ENCODE measurements around the gene SLC17A1.

Gene SLC17A1, protein sequence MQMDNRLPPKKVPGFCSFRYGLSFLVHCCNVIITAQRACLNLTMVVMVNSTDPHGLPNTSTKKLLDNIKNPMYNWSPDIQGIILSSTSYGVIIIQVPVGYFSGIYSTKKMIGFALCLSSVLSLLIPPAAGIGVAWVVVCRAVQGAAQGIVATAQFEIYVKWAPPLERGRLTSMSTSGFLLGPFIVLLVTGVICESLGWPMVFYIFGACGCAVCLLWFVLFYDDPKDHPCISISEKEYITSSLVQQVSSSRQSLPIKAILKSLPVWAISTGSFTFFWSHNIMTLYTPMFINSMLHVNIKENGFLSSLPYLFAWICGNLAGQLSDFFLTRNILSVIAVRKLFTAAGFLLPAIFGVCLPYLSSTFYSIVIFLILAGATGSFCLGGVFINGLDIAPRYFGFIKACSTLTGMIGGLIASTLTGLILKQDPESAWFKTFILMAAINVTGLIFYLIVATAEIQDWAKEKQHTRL

DNA sequence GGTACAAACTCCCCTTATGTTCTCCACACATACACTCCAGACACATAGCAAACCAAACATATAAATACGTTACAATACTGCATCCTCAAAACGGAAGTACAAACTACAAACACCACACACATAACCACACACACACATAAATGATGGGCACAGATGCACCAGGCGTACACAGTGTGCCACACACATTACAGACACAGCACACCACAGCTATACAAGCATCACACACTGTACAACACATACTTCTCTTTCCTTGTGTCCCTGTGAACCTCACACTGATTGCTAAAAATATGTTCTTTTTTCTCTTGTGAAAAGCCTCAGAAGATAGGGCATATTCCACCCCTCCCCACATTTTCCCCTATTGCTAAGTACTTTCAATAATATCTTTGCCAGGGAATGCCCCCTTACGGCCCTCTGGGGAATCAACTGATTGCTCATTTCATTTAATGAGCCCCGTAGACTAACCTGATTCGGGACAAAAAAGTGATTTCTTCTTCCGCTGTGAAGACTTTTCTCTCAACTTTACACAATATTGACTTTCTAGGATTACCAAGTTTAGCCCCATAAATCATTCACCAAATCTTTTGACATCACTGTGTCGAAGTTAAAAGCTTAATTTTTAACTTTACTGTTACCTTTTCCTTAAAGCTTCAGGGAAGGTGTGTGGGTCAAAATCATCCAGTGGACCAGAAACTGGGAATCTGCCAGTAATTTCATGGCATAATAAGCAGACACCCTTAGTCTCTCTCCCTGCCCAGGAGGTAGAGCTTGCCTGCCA lies at the start of gene SLC17A1:
TSS of gene SLC17A1 (minus strand) at position 521 of the 775 bp plus-strand sequence. CDS start 1,495 bp downstream, outside the sequence.
- H3K27ac ChIP-seq, result no peak within 1 kb of the TSS
- TF ChIP-seq, protein P1, sequence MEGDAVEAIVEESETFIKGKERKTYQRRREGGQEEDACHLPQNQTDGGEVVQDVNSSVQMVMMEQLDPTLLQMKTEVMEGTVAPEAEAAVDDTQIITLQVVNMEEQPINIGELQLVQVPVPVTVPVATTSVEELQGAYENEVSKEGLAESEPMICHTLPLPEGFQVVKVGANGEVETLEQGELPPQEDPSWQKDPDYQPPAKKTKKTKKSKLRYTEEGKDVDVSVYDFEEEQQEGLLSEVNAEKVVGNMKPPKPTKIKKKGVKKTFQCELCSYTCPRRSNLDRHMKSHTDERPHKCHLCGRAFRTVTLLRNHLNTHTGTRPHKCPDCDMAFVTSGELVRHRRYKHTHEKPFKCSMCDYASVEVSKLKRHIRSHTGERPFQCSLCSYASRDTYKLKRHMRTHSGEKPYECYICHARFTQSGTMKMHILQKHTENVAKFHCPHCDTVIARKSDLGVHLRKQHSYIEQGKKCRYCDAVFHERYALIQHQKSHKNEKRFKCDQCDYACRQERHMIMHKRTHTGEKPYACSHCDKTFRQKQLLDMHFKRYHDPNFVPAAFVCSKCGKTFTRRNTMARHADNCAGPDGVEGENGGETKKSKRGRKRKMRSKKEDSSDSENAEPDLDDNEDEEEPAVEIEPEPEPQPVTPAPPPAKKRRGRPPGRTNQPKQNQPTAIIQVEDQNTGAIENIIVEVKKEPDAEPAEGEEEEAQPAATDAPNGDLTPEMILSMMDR (conservative IDR thresholded peaks at IDR 0.05), result no peak

DNA sequence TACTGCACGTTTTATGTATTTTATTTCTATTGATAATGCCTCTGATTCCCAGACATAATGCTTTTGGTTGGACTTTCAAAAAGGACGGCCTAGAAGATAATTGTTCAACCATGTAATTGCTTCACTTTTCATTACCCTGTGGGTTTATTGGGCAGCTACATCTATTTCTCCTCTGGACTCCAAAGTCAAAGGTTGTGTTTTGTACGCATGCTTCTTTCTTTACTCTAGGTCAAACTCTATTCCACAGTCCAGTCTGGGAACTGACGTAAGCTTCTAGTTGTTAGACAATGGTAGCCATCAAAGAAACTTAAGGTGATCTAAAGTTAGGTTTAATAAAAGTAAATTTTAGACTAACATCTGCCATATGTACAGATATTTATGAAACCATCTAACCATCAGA lies 48.7 kb upstream of the SLC17A1 start:
- H3K27ac ChIP-seq, result no peak overlapping the region
- TF ChIP-seq, protein P1 (conservative IDR thresholded peaks at IDR 0.05), result no peak

DNA sequence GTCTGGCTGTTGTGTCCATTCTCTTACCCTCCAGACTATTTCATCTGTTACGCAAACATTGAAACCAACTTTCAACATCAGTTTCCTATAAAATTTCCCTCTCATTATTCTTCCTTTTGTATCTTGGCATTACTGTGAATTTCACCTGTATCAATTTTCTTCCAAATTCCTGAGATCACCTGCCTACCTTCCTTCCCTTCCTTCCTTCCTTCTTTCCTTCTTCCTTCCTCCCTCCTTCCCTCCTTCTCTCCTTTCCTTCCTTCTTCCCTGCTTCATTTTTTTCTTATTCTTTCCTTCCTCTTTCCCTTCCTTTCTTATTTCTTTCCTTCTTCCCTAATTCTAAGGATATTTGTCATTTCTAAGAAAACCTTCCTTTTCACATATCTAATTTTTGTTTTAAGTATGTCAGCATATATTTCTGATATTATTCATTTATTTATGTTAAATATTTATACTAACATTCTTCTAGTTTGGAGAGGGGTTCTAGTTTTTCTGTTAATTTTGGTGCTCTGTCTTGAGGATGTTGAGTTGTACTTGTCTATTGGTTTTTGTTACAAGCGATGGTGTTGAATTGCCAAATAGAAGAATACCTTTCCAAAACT lies 47.0 kb upstream of the SLC17A1 start:
- no peak overlapping the region for H3K27ac ChIP-seq
- TF ChIP-seq, protein P1 (conservative IDR thresholded peaks at IDR 0.05), result no peak

DNA sequence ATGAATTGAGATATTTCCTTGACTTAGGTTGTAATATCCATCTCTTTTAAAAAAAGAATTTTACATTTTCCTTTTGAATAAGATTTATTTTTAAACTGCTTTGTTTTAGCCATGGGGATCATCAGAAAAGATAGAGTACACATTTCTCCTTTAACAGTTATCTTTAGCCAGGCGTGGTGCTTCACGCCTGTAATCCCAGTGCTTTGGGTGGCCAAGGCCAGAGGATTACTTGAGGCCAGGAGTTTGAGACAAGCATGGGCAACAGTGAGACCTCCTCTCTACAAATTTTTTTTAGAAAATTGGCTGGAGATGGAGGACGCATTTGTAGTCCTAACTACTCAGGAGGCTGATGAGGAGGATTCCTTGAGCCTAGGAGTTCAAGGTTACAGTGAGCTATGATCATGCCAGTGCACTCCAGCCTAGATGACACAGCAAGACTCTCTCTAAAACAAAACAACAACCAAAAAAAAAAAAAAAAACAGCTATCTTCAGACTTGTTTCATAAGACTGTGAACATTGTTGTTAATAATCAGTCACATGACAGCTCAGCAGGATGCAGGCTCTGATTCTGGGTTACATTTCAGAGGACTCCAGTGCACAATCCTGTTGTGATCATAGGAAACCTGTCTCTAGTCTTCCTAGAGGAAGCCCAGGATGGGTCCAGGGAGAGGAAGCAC lies 44.2 kb upstream of the SLC17A1 start:
- TF ChIP-seq, protein P1 (conservative IDR thresholded peaks at IDR 0.05), result no peak
- H3K27ac ChIP-seq, result no peak overlapping the region

DNA sequence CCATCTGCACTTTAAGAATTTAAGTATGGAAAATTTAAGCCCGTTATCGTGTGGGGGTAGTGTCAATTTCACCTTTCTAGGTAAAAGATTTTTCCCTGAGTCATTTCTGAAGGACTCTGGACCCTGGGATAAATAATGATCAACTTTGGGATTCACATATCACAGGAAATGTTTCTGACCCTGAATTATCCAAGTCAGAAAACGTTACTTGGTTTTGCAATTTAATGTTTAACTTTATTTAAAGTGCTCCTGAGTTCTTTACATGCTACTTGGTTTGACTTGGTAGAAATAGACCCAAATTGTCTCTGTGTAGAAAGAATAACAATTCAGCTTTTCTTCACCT lies 43.7 kb upstream of the SLC17A1 start:
- TF ChIP-seq, protein P1 (conservative IDR thresholded peaks at IDR 0.05), result no peak
- no peak overlapping the region for H3K27ac ChIP-seq

DNA sequence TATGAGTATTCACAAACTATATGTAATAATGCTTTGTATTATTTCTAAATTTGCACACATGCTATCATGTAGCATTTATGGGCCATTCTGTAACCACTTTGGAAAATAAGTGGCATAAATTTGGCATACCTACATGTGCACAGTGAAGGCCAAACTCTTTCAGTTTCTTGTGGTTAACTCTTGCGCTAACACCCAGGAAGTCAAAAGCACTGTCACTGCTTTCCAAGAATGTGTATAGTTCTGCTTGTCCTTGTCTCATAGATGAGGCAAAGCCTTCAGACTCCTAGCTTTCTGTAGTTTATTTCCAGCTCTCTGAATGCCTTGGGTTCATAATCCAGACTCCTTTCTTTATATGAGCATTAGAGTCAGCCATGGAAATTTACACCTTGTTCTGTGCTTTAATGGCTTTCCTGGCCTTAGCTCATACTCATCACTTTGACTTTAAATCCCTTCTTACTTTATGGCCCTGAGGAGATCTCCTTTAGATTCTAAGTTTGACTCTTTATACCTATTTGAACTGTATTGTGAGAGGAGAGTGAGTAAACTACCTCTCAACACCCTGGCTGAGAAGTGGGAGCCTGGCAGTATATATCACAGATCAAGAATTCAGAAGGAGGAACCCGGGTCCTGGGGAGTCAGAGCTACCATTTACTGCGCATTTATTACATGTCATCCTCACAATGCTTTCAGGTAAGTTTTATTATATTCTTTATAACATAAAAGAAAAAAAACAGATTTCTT lies 43.1 kb upstream of the SLC17A1 start:
- H3K27ac ChIP-seq, result no peak overlapping the region
- TF ChIP-seq, protein P1 (conservative IDR thresholded peaks at IDR 0.05), result no peak
